ENCODE data around the gene PPP4R2.

GRCh38 chr3:72950801-72951200 lies 45.8 kb upstream of the PPP4R2 start:
- TF ChIP-seq MYC (IDR thresholded peaks at IDR 0.05; ENCODE audit: low read depth, low read length) (no peak), EZH2 (IDR thresholded peaks at IDR 0.05; ENCODE audit: borderline replicate concordance, low read depth, low read length, severe bottlenecking) (no peak), POLR2A (IDR thresholded peaks at IDR 0.05; ENCODE audit: low read depth, low read length) (no peak), MAX (IDR thresholded peaks at IDR 0.05; ENCODE audit: insufficient read depth, insufficient read length) (no peak), POLR2AphosphoS5 (IDR thresholded peaks at IDR 0.05; ENCODE audit: insufficient read depth, low read depth, low read length) (no peak), FOS (IDR thresholded peaks at IDR 0.05; ENCODE audit: borderline replicate concordance, insufficient read depth, low read length) (no peak), JUN (IDR thresholded peaks at IDR 0.05; ENCODE audit: borderline replicate concordance, insufficient read depth, insufficient read length, low read depth) (no peak)
- TF ChIP-seq, protein P1, sequence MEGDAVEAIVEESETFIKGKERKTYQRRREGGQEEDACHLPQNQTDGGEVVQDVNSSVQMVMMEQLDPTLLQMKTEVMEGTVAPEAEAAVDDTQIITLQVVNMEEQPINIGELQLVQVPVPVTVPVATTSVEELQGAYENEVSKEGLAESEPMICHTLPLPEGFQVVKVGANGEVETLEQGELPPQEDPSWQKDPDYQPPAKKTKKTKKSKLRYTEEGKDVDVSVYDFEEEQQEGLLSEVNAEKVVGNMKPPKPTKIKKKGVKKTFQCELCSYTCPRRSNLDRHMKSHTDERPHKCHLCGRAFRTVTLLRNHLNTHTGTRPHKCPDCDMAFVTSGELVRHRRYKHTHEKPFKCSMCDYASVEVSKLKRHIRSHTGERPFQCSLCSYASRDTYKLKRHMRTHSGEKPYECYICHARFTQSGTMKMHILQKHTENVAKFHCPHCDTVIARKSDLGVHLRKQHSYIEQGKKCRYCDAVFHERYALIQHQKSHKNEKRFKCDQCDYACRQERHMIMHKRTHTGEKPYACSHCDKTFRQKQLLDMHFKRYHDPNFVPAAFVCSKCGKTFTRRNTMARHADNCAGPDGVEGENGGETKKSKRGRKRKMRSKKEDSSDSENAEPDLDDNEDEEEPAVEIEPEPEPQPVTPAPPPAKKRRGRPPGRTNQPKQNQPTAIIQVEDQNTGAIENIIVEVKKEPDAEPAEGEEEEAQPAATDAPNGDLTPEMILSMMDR (IDR thresholded peaks at IDR 0.05; ENCODE audit: extremely low read depth in 1 of 2, insufficient read depth in 1 of 2, low read depth in 1 of 2, low read length in 2 of 2) = no peak

Measured in endothelial cell of umbilical vein (primary cell).